Spleen (tissue), 11 donors: ENCODE measurements around the gene ARFGAP1. TPM values are rescaled to one million over a fixed set of nuclear protein-coding genes. Genes with fewer than 3 reads are reported as not detected.

Experiments used
- DNase-seq: peaks from one replicate; pipeline ENCODE4 v3.0.0-alpha.2; 2020
- H3K27ac ChIP-seq, 8 donors: fragments of 200-600 bp; sonication (generic) in 7 of 8; 1 replicate in 4 of 8; 2 replicates in 4 of 8; pipeline versions ENCODE4 v1.5.0 to v1.8.0; 2016 to 2021; ENCODE audit warnings: inconsistent platforms in 4 of 8, mild to moderate bottlenecking in 4 of 8, moderate library complexity in 1 of 8
- H3K27me3 ChIP-seq, 7 donors: fragments of 200-600 bp; sonication (generic) in 6 of 7; replicated peaks in 1 of 7; 1 replicate in 4 of 7; 2 replicates in 3 of 7; pipeline versions ENCODE4 v1.5.0 to v1.8.0; 2016 to 2021; ENCODE audit warnings: inconsistent platforms in 3 of 7, mild to moderate bottlenecking in 1 of 7
- H3K36me3 ChIP-seq, 6 donors: fragments of 200-600 bp; sonication (generic) in 5 of 6; 1 replicate in 4 of 6; 2 replicates in 2 of 6; pipeline versions ENCODE4 v1.5.0 to v1.8.0; 2016 to 2021; ENCODE audit warnings: inconsistent platforms in 2 of 6
- H3K4me1 ChIP-seq, 6 donors: fragments of 200-600 bp; sonication (generic) in 5 of 6; 1 replicate in 3 of 6; 2 replicates in 3 of 6; pipeline versions ENCODE4 v1.5.0 to v1.8.0; 2016 to 2021; ENCODE audit warnings: inconsistent platforms in 3 of 6
- H3K4me3 ChIP-seq, 8 donors: fragments of 200-600 bp; sonication (generic) in 7 of 8; 1 replicate in 4 of 8; 2 replicates in 4 of 8; pipeline versions ENCODE4 v1.5.0 to v1.8.0; 2016 to 2021; ENCODE audit warnings: inconsistent platforms in 4 of 8, mild to moderate bottlenecking in 4 of 8, moderate library complexity in 2 of 8
- H3K9me3 ChIP-seq, 8 donors: fragments of 200-600 bp; sonication (generic) in 7 of 8; 1 replicate in 4 of 8; 2 replicates in 4 of 8; pipeline versions ENCODE4 v1.5.0 to v1.8.0; 2016 to 2021; ENCODE audit warnings: inconsistent platforms in 4 of 8
- CTCF ChIP-seq, 11 experiments: fragments of 200-600 bp in 7 of 11; fragments of 450-650 bp in 4 of 11; sonication (generic) in 4 of 11; IDR thresholded peaks in 8 of 11; conservative IDR thresholded peaks in 3 of 11; 1 replicate in 7 of 11; 2 replicates in 4 of 11; pipeline versions ENCODE4 v1.4.0 to v1.8.0; 2016 to 2021; ENCODE audit warnings: antibody characterized with exemption in 11 of 11, inconsistent platforms in 4 of 11, mild to moderate bottlenecking in 1 of 11
- POLR2A ChIP-seq, 3 donors: fragments of 450-650 bp; IDR thresholded peaks; one replicate each; pipeline ENCODE4 v1.5.1; 2017; ENCODE audit warnings: antibody characterized with exemption in 3 of 3, mild to moderate bottlenecking in 1 of 3
- POLR2AphosphoS5 ChIP-seq, 3 donors: sonication (generic); formaldehyde crosslinking; IDR thresholded peaks; one replicate each; pipeline ENCODE4 v1.5.1; 2017; ENCODE audit warnings: antibody characterized with exemption in 3 of 3
- whole genome bisulfite sequencing, 5 donors: extraction: QIAGEN DNeasy Blood & Tissue Kit in 3 of 5; methylation state at CpG; one replicate each; pipeline versions ENCODE4 v1.1.5 to v1.1.7; 2013 to 2018; 5-methylcytosine and 5-hydroxymethylcytosine counted together
- intact Hi-C: fragments of 100-400 bp; cut with DNase I; formaldehyde crosslinking; loops from one replicate; pipeline ENCODE4 v1.15.0; 2023; ENCODE audit warnings: low total_unique reads
- polyA plus RNA-seq, 3 donors: library from polyadenylated mRNA; stranded (reverse); fragments of 200-250 nt; gene quantifications; one replicate each; pipeline ENCODE4 v1.2.1, GENCODE V29; 2013
- total RNA-seq, 7 donors: library from RNA; depleted of rRNA in 3 of 7; stranded (reverse); fragments of >200 nt in 3 of 7; fragmentation: NEBNext Ultra II Directional in 4 of 7; extraction: Animal tissue kit (Norgen Biotek cat#: 25700) in 4 of 7; gene quantifications; one replicate each; pipeline versions ENCODE4 v1.1.0 to v1.2.1, GENCODE V29; 2016 to 2021
- donor health status: healthy with polysubstance abuse.
- donor health status: DM: no; HTN: no; CAD: no; lungs with moderate emphysema.
- donor health status: DM: no; HTN: no; CAD: no.
- donor health status: Bipolar disorder and iron deficiency.
- donor health status: healthy.
- donor health status: DM: no; HTN: no; CAD: no.
- donor health status: DM: yes; HTN: yes; CAD: no.

ARFGAP1 gene
- total and polyA plus RNA-seq, 10 donors, result 44.4 to 165 (median 96.1) TPM

GRCh38 chr20:63253065-63253437, 19.6 kb upstream of the ARFGAP1 start:
- WGBS, 5 donors, result 6 to 28% (median 8%) methylated on average over 4 to 16 of the region's 16 CpGs
- TF ChIP-seq POLR2AphosphoS5 (IDR thresholded peaks at IDR 0.05) (no peak), CTCF (IDR thresholded peaks at IDR 0.05 in 8 of 11, conservative IDR thresholded peaks at IDR 0.05 in 3 of 11) (no peak), POLR2A (IDR thresholded peaks at IDR 0.05) (no peak)
- H3K27me3 ChIP-seq, result peaks cover 3 to 95% (median 55%) of the 10 kb centered on the region in 7 donors

GRCh38 chr20:63253438-63254231, 19.0 kb upstream of the ARFGAP1 start:
- TF ChIP-seq POLR2A (IDR thresholded peaks at IDR 0.05) (no peak), CTCF (IDR thresholded peaks at IDR 0.05 in 8 of 11, conservative IDR thresholded peaks at IDR 0.05 in 3 of 11) (no peak), POLR2AphosphoS5 (IDR thresholded peaks at IDR 0.05) (no peak)
- 1 to 2% (median 2%) methylated on average over 46 to 89 of the region's 89 CpGs; no CpG with 5 or more reads in 1 of the 5 donors for WGBS, 5 donors

More at GRCh38 chr20:63253065-63253437, 19.6 kb upstream of the ARFGAP1 start:
- Histone ChIP-seq H3K27ac (no peak overlapping the region), H3K4me3 (peak overlapping the region in 6 of 8 donors; percentile 6 to 60 (median 33)), H3K9me3 (no peaks in the 10 kb centered on the region), H3K36me3 (no peaks in the 10 kb centered on the region), H3K4me1 (peaks cover 7 to 25% (median 22%) of the 10 kb centered on the region in 6 donors)
- DNase-seq, result no peak
- intact Hi-C loops, result no loop called here

GRCh38 chr20:63254232-63254605, 18.4 kb upstream of the ARFGAP1 start, which contains the start of gene NKAIN4:
NKAIN4 (minus strand) TSS chr20:63254463; CDS start chr20:63254450, 13 bp downstream.
- Histone ChIP-seq H3K36me3 (no peaks in the 10 kb centered on the region), H3K27me3 (peaks cover 3 to 95% (median 44%) of the 10 kb centered on the region in 7 donors), H3K27ac (no peak within 1 kb of the TSS), H3K9me3 (no peaks in the 10 kb centered on the region), H3K4me3 (peak within 1 kb of the TSS; percentile 6 to 60 (median 33)), H3K4me1 (peaks cover 7 to 25% (median 22%) of the 10 kb centered on the region in 6 donors)
- intact Hi-C loops, result no loop called here
- DNase-seq, result no peak
- 2 to 6% (median 2%) methylated on average over 30 to 46 of the region's 46 CpGs; no CpG with 5 or more reads in 2 of the 5 donors for WGBS, 5 donors
- TF ChIP-seq CTCF (IDR thresholded peaks at IDR 0.05 in 8 of 11, conservative IDR thresholded peaks at IDR 0.05 in 3 of 11) (no peak), POLR2A (IDR thresholded peaks at IDR 0.05) (no peak), POLR2AphosphoS5 (IDR thresholded peaks at IDR 0.05) (no peak)

More at GRCh38 chr20:63253438-63254231, 19.0 kb upstream of the ARFGAP1 start:
- Histone ChIP-seq H3K27ac (no peak overlapping the region), H3K4me1 (peaks cover 7 to 25% (median 22%) of the 10 kb centered on the region in 6 donors), H3K36me3 (no peaks in the 10 kb centered on the region), H3K4me3 (peak overlapping the region; percentile 6 to 60 (median 33)), H3K27me3 (peaks cover 3 to 95% (median 50%) of the 10 kb centered on the region in 7 donors), H3K9me3 (no peaks in the 10 kb centered on the region)
- intact Hi-C loops, result no loop called here
- DNase-seq, result no peak
